Fibroblast of skin of right quadriceps (primary cell): Measurements from ENCODE around the gene CHKA.
A peak's percentile ranks its signal among the peaks of the same experiment; 100 is the strongest.

Source experiments
- DNase-seq: peaks from one replicate; pipeline ENCODE4 v3.0.0-alpha.2; 2013

CHKA gene

DNA sequence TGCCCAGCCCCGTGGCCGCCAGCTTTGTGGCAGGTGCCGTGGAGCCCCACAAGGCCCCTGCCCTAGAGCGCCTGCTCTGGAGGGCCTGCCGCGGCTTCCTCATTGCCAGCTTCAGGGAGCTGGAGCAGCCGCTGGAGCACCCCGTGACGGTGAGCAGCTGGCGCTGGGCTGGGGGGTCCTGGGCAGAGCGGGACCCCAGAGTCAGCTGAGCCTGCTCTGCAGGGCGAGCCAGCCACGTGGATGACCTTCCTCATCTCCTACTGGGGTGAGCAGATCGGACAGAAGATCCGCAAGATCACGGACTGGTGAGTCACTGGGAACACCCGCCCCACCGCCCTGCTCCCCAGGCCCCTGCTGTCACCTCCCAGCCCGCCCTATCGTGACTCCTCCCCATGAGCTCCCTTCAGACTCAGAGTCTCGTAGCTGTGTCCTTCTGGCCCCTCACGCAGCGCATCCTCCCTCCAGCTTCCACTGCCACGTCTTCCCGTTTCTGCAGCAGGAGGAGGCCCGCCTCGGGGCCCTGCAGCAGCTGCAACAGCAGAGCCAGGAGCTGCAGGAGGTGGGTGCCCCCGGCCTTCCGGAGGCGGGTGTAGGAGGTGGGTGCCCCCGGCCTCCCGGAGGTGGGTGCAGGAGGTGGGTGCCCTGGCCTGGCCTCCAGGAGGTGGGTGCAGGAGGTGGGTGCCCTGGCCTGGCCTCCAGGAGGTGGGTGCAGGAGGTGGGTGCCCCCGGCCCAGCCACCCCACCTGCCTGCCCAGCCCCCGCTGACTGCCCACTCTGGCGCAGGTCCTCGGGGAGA, 77.6 kb downstream of the CHKA start:
- DNase-seq: peak; percentile 48

GRCh38 chr11:68043029-68043348, 78.2 kb downstream of the CHKA start:
- no peak for DNase-seq

DNA sequence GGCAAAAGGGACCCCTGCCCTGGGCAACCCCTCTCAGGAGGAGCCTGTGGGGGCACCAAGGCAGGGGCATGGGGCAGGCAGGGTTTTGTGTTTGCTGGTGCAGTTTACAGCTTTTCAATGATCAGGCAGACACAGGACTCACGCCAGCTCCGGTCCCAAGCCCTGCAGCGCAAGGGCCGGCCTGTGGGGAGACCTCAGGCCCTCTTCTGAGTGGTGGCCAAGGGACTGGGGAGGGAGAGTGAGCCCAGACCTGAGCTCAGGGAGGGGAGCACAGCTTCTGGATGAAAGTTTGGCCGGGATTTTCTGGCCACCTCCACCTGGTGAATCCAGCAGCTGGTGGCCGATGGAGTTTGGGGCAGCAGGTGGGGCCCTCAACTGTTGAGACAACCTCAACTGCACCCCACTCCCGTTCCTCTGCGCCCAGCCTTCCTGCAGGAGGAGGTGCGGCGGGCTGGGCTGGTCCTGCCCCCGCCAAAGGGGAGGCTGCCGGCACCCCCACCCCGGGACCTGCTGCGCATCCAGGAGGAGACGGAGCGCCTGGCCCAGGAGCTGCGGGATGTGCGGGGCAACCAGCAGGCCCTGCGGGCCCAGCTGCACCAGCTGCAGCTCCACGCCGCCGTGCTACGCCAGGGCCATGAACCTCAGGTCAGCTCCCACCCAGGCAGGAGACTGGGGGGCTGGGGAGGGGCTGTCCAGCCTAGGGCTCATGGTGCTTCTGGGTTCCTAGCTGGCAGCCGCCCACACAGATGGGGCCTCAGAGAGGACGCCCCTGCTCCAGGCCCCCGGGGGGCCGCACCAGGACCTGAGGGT, 78.8 kb downstream of the CHKA start:
- no peak for DNase-seq

GRCh38 chr11:68041617-68042218, 79.5 kb downstream of the CHKA start:
- no peak for DNase-seq

DNA sequence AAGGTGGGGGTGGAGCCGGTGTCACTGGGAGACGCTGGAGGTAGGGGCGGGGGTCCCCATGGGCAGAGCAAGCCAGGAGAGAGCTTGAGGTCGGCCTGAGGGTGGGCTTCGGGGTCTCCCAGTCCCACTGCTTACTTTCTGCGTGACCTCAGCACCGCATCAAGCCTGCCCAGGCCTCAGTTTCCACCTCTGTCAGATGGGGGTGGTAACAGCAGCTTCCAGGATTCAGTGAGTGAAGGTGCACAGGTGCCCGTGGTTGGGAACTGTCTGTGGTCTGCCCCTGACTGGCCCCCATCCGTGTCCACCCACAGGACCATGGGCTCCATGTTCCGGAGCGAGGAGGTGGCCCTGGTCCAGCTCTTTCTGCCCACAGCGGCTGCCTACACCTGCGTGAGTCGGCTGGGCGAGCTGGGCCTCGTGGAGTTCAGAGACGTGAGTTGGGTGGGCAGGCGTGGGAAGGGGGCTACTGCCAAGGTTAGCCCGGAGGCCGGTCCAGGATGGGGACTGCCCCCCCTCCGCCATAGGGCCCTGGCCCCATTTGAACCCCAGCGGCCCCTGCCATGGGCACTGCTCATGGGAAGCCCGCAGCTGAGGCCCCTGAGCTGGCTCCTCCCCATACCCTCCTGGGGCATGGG, 80.1 kb downstream of the CHKA start:
- no peak for DNase-seq

- DNase-seq: peak; percentile 68
These were observed 80.9 kb downstream of the CHKA start for GRCh38 chr11:68040101-68040956.

GRCh38 chr11:68039526-68040086, 81.6 kb downstream of the CHKA start:
- no peak for DNase-seq

GRCh38 chr11:68038718-68039525, 82.3 kb downstream of the CHKA start, which contains the start of gene TCIRG1:
Gene TCIRG1, plus strand, starts transcription at chr11:68039025. Its CDS starts 2,247 bp downstream, at chr11:68041272.
- DNase-seq: peak; percentile 71

DNA sequence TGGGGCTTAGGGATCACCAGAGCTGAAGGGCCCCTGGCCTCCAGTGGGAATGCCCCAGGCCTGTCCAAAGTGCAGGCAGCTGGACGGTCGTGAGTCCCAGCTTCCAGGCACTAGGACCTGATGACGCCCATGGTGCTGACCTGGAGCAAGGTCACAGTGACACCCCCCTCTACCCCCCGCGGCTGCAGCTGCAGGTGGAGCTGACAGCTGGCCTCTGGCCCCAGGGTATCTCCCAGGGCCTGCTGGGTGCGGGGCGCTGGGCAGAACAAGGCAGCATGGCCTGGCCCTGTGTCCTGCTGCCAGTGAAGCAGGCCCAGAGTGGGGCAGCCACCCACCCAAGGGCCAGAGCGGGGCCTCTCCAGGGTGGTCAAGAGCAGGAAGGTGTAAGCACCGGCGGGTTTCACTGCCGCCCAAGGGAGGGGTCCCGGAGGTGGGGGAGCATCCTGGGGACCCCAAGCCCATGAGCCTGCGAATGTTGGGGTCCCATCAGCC, 82.9 kb downstream of the CHKA start:
- no peak for DNase-seq

DNA sequence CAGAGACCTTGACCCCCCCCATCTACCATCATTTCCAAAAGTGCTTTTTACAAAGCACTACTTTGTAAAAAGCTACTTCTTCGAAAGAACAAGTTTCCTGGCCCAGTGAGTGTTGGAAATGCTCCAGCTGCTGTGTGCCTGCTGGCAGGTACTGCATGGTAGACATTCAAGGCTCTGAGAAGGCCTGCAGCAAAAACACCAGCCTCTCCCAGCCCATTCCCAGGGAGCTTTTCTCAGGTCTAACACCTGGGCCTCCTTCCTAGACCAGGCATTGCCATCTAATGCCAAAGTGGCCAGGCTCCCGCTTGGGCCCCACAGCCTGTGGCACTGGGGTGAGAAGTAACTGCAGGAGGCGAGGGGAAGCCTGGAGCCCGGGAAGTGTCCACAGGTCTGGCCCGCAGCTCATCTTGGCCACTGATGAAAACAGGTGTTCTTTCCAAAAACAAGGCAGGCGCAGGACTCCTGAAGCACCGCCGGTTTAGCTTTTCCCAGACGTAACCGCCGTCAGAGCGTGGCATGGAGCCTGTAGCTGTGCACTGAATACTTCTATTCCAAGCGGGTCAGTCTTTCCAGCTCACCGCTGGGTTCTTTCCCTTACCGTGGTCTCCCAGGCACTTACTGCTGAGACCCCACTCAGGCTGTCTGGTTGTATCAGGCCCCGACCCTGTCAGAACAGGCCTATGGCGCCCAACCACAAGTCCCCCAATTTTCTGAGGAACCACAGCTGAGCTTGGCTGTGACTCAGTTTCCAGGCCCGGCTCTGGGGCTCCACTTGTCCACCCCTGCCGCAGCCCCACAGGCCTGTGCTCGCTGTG, 83.6 kb downstream of the CHKA start:
- no peak for DNase-seq

DNA sequence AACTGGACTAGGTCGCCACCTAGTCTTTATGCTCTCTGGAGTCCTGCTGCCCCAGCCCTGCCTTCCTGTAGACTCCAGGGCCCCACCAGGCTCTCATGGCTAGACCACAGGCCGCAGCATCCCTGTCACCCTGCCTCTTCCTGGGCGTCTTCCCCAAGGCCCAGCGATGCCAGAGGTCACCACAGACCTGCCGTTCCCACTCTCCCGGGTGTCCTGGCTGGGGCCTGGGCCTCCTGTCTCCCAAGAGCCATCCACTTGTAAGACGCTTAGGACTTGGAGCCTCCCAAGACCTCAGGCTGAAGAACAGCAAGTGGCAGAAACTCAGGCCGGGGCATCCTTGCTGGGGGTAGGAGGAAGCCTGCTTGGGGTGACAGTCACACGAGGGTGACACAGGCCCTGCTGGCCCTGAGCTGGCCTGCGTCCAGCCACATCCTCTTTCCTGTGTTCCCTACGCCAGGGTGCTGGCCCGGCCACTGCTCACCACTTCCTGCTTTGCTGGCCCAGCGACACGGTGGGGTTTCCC, 84.4 kb downstream of the CHKA start:
- DNase-seq: no peak

DNA sequence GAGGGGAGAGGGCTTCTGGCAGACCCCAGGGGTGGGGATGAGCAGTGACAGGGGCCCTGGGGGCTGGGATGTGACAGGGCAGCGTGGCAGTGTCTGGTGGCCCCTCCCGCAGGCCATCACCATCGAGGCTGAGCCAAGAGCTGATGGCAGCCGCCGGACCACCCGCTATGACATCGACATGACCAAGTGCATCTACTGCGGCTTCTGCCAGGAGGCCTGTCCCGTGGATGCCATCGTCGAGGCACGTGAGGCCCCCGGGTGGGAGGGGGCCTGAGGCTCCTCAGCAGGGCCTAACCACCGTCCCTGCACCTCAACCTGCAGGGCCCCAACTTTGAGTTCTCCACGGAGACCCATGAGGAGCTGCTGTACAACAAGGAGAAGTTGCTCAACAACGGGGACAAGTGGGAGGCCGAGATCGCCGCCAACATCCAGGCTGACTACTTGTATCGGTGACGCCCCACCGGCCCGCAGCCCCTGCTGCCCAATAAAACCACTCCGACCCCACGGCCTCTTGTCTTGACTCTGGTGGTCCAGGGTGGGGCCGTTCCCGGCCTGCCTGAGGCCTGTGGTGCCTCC, 85.0 kb downstream of the CHKA start:
- no peak for DNase-seq

- no peak for DNase-seq
These were observed 85.8 kb downstream of the CHKA start for GRCh38 chr11:68035266-68035876.

- no peak for DNase-seq
These were observed 87.5 kb downstream of the CHKA start for GRCh38 chr11:68033708-68034045.

- DNase-seq: no peak
These were observed 88.0 kb downstream of the CHKA start for GRCh38 chr11:68032997-68033707.

DNA sequence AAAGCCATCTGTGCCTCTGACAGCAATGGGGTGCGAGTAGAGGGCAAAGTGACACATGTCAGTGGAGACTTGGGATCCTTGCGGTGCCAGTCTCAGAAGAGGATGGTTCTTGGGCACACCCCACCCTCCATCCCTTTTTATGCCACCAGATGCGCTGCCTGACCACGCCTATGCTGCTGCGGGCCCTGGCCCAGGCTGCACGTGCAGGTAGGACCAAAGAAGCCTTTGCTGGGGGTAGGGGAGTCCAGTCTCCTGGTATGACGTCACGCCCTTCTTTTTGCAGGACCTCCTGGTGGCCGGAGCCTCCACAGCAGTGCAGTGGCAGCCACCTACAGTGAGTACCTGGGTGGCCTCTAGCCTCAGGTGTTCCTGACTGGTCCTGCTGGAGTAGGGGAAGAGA, 89.2 kb downstream of the CHKA start:
- no peak for DNase-seq

DNA sequence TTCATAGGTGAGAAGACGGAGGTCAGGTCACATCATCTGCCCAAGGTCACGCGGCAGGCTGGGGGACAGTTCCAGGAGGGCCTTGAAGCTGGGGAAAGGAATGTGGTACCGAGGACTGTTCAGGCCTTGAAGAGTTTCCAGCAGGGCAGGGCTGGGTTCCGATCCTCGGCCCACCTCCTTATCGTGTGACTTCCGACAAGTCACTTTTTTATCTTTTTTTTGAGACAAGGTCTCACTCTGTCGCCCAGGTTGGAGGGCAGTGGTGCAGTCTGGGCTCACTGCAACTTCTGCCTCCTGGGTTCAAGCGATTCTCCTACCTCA, 90.1 kb downstream of the CHKA start:
- DNase-seq: no peak

DNA sequence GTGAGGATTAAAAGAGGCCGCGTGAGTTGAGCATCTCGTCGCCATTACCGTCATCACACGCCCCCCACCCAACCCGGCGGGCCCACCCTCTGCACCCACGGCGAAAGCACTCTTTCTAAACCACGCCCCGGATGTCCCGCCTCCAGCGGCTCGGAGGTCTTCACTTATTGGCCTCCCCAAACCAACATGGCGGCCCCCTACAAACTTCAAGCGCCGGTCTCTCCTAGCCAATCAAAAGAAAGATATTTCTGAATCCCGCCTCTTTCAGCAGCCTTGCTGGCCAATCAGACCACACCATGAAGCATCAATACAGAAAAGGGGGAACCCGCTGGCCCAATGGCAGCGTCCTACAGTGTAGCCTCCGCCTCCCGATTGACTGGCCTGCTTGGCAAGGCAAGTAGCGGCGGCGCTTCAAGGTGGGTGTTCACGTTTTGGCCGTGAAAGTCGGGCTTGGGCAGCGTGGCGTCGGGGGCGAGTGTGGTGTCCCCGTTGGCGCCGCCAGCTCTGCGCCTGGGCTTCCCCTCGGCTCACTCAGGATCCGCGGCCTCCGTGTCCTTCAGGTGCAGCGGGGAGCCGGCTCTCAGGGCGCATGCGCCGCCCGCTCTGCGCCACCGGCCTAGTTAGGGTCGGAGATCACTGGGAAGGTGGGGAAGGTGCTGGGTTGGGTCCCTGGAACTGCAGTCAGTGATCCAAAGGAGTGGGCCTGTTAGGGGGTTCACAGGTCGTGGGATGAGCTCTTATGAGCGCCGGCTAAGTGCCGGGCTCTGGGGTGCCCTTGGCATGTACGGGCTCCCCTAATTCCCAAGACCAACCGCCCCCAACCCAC, 90.7 kb downstream of the CHKA start, which contains the start of gene NDUFS8:
Gene NDUFS8, plus strand, starts transcription at position 364 of the 826 bp plus-strand sequence. CDS start 1,471 bp downstream, outside the sequence.
- DNase-seq: peak; percentile 99
